HepG2 (cell line): ENCODE measurements around the gene PPP1R9B. TPM values are rescaled to one million over a fixed set of nuclear protein-coding genes. Genes with fewer than 3 reads are reported as not detected.

Experiments
- ATAC-seq: fragments of 200-7000 bp; cut with Tn5 transposase; 3 replicates; pipeline ENCODE4 v1.9.1; 2020; ENCODE audit warnings: mild to moderate bottlenecking, moderate library complexity
- BruUV-seq: library from RNA; stranded (reverse); fragments of 400-500 nt; replicated peaks from 2 replicates; lab custom pipeline; 2021; lab: Mats Ljungman, UMichigan
- CTCF ChIA-PET: fragments of 300-600 bp; formaldehyde crosslinking; extraction: SDS; loops from one replicate; lab custom pipeline; 2021; ENCODE audit warnings: low total read pairs, inconsistent platforms, low intra/inter-chr PET ratio; lab: Yijun Ruan, JAX
- POLR2A ChIA-PET: fragments of 350-600 bp; sonication (Branson Sonifier 250); formaldehyde crosslinking; loops from one replicate; lab custom pipeline; 2020; ENCODE audit warnings: antibody characterized with exemption, inconsistent platforms; lab: Yijun Ruan, JAX
- DNase-seq: peaks from one replicate; pipeline ENCODE4 v3.0.0-alpha.2; 2015; ENCODE audit warnings: low spot score
- FAIRE-seq: peaks from 3 replicates; lab custom pipeline; 2011; peaks lifted over from hg19 to GRCh38; lab: Jason Lieb, UNC
- H2AFZ ChIP-seq: one replicate; pipeline ENCODE4 v1.6.1; 2011; ENCODE audit warnings: low read length, inconsistent platforms
- H3K27ac ChIP-seq: fragments of 300-600 bp; 3 replicates; pipeline ENCODE4 v1.8.0; 2011; ENCODE audit warnings: mixed run types, mild to moderate bottlenecking, mixed read lengths, low read length, inconsistent platforms; ENCODE audit not compliant: insufficient read depth; ENCODE audit errors: extremely low read length
- H3K27me3 ChIP-seq, 2 experiments: fragments of 200-600 bp in 1 of 2; 2 replicates in 1 of 2; 3 replicates in 1 of 2; pipeline versions ENCODE4 v1.6.0 to v1.8.0; 2011; ENCODE audit warnings: low read length in 2 of 2, mild to moderate bottlenecking in 2 of 2, moderate library complexity in 2 of 2, inconsistent platforms in 1 of 2; ENCODE audit not compliant: insufficient read depth in 2 of 2, control insufficient read depth in 1 of 2
- H3K36me3 ChIP-seq, 2 experiments: fragments of 200-600 bp in 1 of 2; replicated peaks in 1 of 2; 2 replicates in 1 of 2; 3 replicates in 1 of 2; pipeline versions ENCODE4 v1.5.1 to v1.8.0; 2011; ENCODE audit warnings: low read length in 2 of 2, inconsistent platforms in 1 of 2; ENCODE audit not compliant: insufficient read depth in 2 of 2, control insufficient read depth in 1 of 2
- H3K4me1 ChIP-seq: 2 replicates; pipeline ENCODE4 v1.5.1; 2012; ENCODE audit warnings: low read length, inconsistent platforms; ENCODE audit not compliant: insufficient read depth
- H3K4me2 ChIP-seq: 2 replicates; pipeline ENCODE4 v1.6.0; 2011; ENCODE audit warnings: low read depth, low read length, inconsistent platforms
- H3K4me3 ChIP-seq, 3 experiments: fragments of 200-600 bp in 1 of 3; sonication (generic), shearing (Covaris generic) in 1 of 3; replicated peaks in 1 of 3; 2 replicates each; pipeline ENCODE4 v1.5.1; 2011 to 2016; ENCODE audit warnings: low read length in 3 of 3, inconsistent platforms in 2 of 3, low read depth in 2 of 3, mild to moderate bottlenecking in 2 of 3, control low read depth in 1 of 3, mixed read lengths in 1 of 3; ENCODE audit not compliant: insufficient read depth in 1 of 3
- H3K79me2 ChIP-seq: one replicate; pipeline ENCODE4 v1.6.1; 2011; ENCODE audit warnings: low read length, inconsistent platforms; ENCODE audit not compliant: insufficient read depth
- H3K9ac ChIP-seq: 2 replicates; pipeline ENCODE4 v1.6.0; 2011; ENCODE audit warnings: mild to moderate bottlenecking, low read depth, low read length, inconsistent platforms; ENCODE audit not compliant: insufficient read depth
- H3K9me3 ChIP-seq: 2 replicates; pipeline ENCODE4 v1.5.1; 2012; ENCODE audit warnings: mild to moderate bottlenecking, low read length
- H4K20me1 ChIP-seq: 2 replicates; pipeline ENCODE4 v1.6.0; 2011; ENCODE audit warnings: inconsistent platforms, mild to moderate bottlenecking, low read length, moderate library complexity; ENCODE audit not compliant: insufficient read depth
- DR1 ChIP-seq: sonication (generic); formaldehyde crosslinking; IDR thresholded peaks from 2 replicates; pipeline ENCODE4 v1.8.0; 2021; ENCODE audit warnings: mild to moderate bottlenecking, missing genetic modification reagents, inconsistent platforms
- ETV5 ChIP-seq: IDR thresholded peaks from 2 replicates; pipeline ENCODE4 v1.6.1; 2018; ENCODE audit warnings: missing biosample characterization, missing genetic modification reagents, inconsistent platforms, borderline replicate concordance
- KLF12 ChIP-seq: sonication (generic); formaldehyde crosslinking; IDR thresholded peaks from 2 replicates; pipeline ENCODE4 v1.4.0; 2020; ENCODE audit warnings: missing genetic modification reagents, borderline replicate concordance
- PCBP1 ChIP-seq: fragments of 200-400 bp; formaldehyde crosslinking; IDR thresholded peaks from 2 replicates; pipeline ENCODE4 v1.6.1; 2017; ENCODE audit warnings: mild to moderate bottlenecking, low read depth, low read length, borderline replicate concordance
- TCF12 ChIP-seq, 2 experiments: fragments of 450-650 bp in 1 of 2; sonication (generic) in 1 of 2; formaldehyde crosslinking in 1 of 2; IDR thresholded peaks; 2 replicates each; pipeline versions ENCODE4 v1.6.1 to v1.8.0; 2017 to 2022; ENCODE audit warnings: antibody characterized with exemption in 1 of 2, mild to moderate bottlenecking in 1 of 2, missing genetic modification reagents in 1 of 2, moderate library complexity in 1 of 2
- YY1 ChIP-seq: IDR thresholded peaks from 2 replicates; pipeline ENCODE4 v1.6.1; 2011; ENCODE audit warnings: low read length, low read depth, moderate library complexity, mild to moderate bottlenecking; ENCODE audit not compliant: insufficient read depth, insufficient replicate concordance
- ZMYM4 ChIP-seq: sonication (generic); formaldehyde crosslinking; IDR thresholded peaks from 2 replicates; pipeline ENCODE4 v1.8.1; 2023; ENCODE audit warnings: mild to moderate bottlenecking, missing genetic modification reagents
- ZNF44 ChIP-seq: sonication (generic); formaldehyde crosslinking; IDR thresholded peaks from 2 replicates; pipeline ENCODE4 v1.5.1; 2020; ENCODE audit warnings: mild to moderate bottlenecking, missing genetic modification reagents
- ZSCAN21 ChIP-seq: sonication (generic); formaldehyde crosslinking; IDR thresholded peaks from 2 replicates; pipeline ENCODE4 v1.8.0; 2022; ENCODE audit warnings: mild to moderate bottlenecking, missing genetic modification reagents, moderate library complexity, borderline replicate concordance
- WGBS: methylation state at CpG from one replicate; pipeline ENCODE4 v1.1.6; 2017; ENCODE audit warnings: low lambda C conversion rate; 5-methylcytosine and 5-hydroxymethylcytosine counted together
- in situ Hi-C: cut with HindIII; loops from 2 replicates; pipeline ENCODE4 v1.10.0; 2017; ENCODE audit warnings: low pct_unique_long_range_greater_than_20kb; ENCODE audit not compliant: extremely low pct_ligation_motif_present
- intact Hi-C: fragments of 100-400 bp; cut with micrococcal nuclease; formaldehyde crosslinking; loops from one replicate; pipeline ENCODE4 v1.10.0; 2022; ENCODE audit not compliant: unreplicated experiment
- polyA plus RNA-seq, 8 experiments: library from polyadenylated mRNA; depleted of rRNA in 3 of 8; stranded (reverse) in 7 of 8; unstranded in 1 of 8; fragments of >200 nt; fragmentation: Illumina TruSeq in 4 of 8; extraction: Trizol in 4 of 8; gene quantifications; 2 replicates each; pipeline versions ENCODE4 v1.2.1 to v1.2.3, GENCODE V29; 2011 to 2016; ENCODE audit warnings: low read depth in 4 of 8, missing spikeins in 1 of 8, mixed read lengths in 1 of 8; ENCODE audit not compliant: insufficient read depth in 1 of 8
- total RNA-seq, 5 experiments: library from RNA; depleted of rRNA; stranded (reverse); fragments of >200 nt; fragmentation: Illumina TruSeq; extraction: Trizol; gene quantifications; 2 replicates each; pipeline ENCODE4 v1.2.3, GENCODE V29; 2016; ENCODE audit warnings: low read depth in 1 of 5
- TF ChIP-seq, protein P1 (sequence below): sonication (generic); formaldehyde crosslinking; IDR thresholded peaks from 2 replicates; pipeline ENCODE4 v1.4.0; 2020; ENCODE audit warnings: missing genetic modification reagents
- TF ChIP-seq, protein P2 (sequence below): IDR thresholded peaks from 2 replicates; pipeline ENCODE4 v1.6.1; 2012; ENCODE audit warnings: low read depth, low read length, improper control_type of control experiment
- TF ChIP-seq, protein P3 (sequence below): sonication (generic); formaldehyde crosslinking; IDR thresholded peaks from 2 replicates; pipeline ENCODE4 v1.9.0; 2021; ENCODE audit warnings: mild to moderate bottlenecking, missing genetic modification reagents

Gene PPP1R9B
- total and polyA plus RNA-seq, 2 of the 13 experiments (the other 11 are each of a cell fraction or from before 2014, with no cell fraction given): 9.4 to 15.8 TPM

DNA sequence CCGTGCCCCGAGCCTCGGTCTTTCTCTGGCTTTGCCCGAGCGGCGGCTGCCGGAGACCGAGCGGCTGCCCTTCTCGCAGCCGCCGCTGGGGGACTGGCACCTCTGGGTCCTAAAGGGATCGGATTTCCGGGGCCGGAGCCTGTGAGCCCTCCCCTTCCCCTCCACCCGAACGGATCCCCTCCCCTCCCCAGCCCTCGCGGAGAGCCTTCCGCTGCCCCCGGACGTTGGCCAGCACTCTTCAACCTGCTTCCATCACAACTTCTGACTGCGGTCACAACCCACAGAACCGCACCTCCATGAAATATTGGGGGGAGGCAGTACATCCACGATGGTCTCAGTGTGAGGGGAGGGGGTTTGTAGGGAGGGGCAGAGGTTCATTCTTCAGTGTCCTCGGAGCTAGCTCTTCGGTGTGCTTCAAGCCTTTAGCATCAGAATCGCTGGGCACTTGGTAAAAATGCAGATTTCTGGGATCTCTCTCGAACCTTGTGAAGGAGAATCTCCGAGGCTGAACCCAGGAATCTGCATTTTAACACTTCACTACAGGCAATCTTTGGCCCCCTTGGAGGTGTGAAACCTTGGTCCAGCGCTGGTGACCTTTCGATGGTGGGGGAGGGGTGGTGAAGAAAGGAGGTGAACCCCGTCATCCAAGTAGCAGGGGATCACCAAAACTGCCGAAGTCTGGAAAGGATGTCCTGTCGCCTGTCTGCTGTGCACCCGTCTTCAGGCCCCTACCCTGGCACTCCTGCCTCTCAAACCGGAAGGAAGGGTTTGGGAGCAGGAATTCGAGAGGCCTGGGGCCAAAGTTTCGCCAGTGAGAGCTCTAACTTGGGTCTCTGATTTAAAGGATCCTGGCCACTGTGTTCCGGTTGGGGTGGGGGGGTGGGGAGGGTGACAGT lies 812 bp upstream of the PPP1R9B start:
- WGBS: under 1% methylated on average over 37 of the region's 40 CpGs
- Histone ChIP-seq H3K4me1 (peaks cover 38% of the 10 kb centered on the region), H3K79me2 (peaks cover 24% of the 10 kb centered on the region), H3K27me3 (peaks cover 2 to 5% of the 10 kb centered on the region in 2 experiments; a peak in 2 of 5 replicates), H3K4me3 (peak overlapping the region; percentile 70 to 86 (median 84)), H4K20me1 (peaks cover 11% of the 10 kb centered on the region; the same call in 1 of the 2 replicates), H3K9ac (peak overlapping the region; percentile 83), H3K27ac (peak overlapping the region; percentile 56), H3K36me3 (no peaks in the 10 kb centered on the region), H2AFZ (peak overlapping the region; percentile 87), H3K9me3 (no peaks in the 10 kb centered on the region), H3K4me2 (peak overlapping the region; percentile 100)
- ATAC-seq: peak; percentile 54
- ChIA-PET CTCF (no interaction called here), POLR2A (interaction anchor here (0.7 to 1.7 kb wide), 6 partner anchors 9 to 57 kb away, joined by 3 to 7 read pairs (median 4); partner anchors contain the start of gene SGCA)
- in situ Hi-C loops (no loop called here), intact Hi-C loops (no loop called here)
- peak; percentile 8 for FAIRE-seq
- peak; percentile 80 for DNase-seq
- no TSS peak for BruUV-seq
- TF ChIP-seq TCF12 (IDR thresholded peaks at IDR 0.05): no peak
- TF ChIP-seq TCF12 (CRISPR knock-in tag; IDR thresholded peaks at IDR 0.05): no peak
- peak; percentile 70 for TF ChIP-seq YY1
- no peak for TF ChIP-seq DR1 (CRISPR knock-in tag)
- no peak for TF ChIP-seq ZNF44 (CRISPR knock-in tag)
- TF ChIP-seq KLF12 (CRISPR knock-in tag): 0 out of 2 replicates have a peak, but pooled peaks have one; percentile 43
- TF ChIP-seq ZSCAN21 (CRISPR knock-in tag): peak; percentile 96
- TF ChIP-seq, protein P1, sequence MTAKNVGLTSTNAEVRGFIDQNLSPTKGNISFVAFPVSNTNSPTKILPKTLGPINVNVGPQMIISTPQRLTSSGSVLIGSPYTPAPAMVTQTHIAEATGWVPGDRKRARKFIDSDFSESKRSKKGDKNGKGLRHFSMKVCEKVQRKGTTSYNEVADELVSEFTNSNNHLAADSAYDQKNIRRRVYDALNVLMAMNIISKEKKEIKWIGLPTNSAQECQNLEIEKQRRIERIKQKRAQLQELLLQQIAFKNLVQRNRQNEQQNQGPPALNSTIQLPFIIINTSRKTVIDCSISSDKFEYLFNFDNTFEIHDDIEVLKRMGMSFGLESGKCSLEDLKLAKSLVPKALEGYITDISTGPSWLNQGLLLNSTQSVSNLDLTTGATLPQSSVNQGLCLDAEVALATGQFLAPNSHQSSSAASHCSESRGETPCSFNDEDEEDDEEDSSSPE (CRISPR knock-in tag): 0 out of 2 replicates have a peak, but pooled peaks have one; percentile 33
- peak; percentile 51; the same call in 1 of the 2 replicates for TF ChIP-seq ZMYM4 (CRISPR knock-in tag)
- TF ChIP-seq PCBP1: peak; percentile 97
- peak; percentile 81 for TF ChIP-seq ETV5 (CRISPR knock-in tag)
- TF ChIP-seq, protein P2, sequence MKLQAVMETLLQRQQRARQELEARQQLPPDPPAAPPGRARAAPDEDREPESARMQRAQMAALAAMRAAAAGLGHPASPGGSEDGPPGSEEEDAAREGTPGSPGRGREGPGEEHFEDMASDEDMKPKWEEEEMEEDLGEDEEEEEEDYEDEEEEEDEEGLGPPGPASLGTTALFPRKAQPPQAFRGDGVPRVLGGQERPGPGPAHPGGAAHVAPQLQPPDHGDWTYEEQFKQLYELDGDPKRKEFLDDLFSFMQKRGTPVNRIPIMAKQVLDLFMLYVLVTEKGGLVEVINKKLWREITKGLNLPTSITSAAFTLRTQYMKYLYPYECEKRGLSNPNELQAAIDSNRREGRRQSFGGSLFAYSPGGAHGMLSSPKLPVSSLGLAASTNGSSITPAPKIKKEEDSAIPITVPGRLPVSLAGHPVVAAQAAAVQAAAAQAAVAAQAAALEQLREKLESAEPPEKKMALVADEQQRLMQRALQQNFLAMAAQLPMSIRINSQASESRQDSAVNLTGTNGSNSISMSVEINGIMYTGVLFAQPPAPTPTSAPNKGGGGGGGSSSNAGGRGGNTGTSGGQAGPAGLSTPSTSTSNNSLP: no peak
- TF ChIP-seq, protein P3, sequence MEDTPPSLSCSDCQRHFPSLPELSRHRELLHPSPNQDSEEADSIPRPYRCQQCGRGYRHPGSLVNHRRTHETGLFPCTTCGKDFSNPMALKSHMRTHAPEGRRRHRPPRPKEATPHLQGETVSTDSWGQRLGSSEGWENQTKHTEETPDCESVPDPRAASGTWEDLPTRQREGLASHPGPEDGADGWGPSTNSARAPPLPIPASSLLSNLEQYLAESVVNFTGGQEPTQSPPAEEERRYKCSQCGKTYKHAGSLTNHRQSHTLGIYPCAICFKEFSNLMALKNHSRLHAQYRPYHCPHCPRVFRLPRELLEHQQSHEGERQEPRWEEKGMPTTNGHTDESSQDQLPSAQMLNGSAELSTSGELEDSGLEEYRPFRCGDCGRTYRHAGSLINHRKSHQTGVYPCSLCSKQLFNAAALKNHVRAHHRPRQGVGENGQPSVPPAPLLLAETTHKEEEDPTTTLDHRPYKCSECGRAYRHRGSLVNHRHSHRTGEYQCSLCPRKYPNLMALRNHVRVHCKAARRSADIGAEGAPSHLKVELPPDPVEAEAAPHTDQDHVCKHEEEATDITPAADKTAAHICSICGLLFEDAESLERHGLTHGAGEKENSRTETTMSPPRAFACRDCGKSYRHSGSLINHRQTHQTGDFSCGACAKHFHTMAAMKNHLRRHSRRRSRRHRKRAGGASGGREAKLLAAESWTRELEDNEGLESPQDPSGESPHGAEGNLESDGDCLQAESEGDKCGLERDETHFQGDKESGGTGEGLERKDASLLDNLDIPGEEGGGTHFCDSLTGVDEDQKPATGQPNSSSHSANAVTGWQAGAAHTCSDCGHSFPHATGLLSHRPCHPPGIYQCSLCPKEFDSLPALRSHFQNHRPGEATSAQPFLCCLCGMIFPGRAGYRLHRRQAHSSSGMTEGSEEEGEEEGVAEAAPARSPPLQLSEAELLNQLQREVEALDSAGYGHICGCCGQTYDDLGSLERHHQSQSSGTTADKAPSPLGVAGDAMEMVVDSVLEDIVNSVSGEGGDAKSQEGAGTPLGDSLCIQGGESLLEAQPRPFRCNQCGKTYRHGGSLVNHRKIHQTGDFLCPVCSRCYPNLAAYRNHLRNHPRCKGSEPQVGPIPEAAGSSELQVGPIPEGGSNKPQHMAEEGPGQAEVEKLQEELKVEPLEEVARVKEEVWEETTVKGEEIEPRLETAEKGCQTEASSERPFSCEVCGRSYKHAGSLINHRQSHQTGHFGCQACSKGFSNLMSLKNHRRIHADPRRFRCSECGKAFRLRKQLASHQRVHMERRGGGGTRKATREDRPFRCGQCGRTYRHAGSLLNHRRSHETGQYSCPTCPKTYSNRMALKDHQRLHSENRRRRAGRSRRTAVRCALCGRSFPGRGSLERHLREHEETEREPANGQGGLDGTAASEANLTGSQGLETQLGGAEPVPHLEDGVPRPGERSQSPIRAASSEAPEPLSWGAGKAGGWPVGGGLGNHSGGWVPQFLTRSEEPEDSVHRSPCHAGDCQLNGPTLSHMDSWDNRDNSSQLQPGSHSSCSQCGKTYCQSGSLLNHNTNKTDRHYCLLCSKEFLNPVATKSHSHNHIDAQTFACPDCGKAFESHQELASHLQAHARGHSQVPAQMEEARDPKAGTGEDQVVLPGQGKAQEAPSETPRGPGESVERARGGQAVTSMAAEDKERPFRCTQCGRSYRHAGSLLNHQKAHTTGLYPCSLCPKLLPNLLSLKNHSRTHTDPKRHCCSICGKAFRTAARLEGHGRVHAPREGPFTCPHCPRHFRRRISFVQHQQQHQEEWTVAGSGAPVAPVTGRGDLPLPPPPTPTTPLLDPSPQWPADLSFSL (CRISPR knock-in tag): no peak
